Measurements from ENCODE around the gene DCUN1D3. TPM values are rescaled to one million over a fixed set of nuclear protein-coding genes. Genes with fewer than 3 reads are reported as not detected.

The DCUN1D3 gene
- total RNA-seq, 1 experiment from 2014 or later, result 16.4 TPM

DNA sequence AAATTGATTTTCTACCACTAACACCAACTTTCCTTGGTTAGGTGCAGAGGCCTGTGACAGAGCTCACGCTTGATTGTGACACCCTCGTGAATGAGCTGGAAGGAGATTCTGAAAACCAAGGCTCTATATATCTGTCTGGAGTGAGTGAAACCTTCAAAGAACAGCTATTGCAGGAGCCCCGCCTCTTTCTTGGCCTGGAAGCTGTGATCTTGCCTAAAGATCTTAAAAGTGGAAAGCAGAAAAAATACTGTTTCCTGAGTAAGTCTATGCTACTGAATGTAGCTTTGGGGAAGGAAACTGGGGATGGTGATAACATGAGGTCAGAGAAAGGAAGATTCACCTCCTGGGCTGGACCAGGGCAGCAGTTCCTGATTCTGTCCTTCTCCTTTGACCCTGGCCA is 55.6 kb downstream of the DCUN1D3 start:
- H2AFZ ChIP-seq (ENCODE audit: low read depth, low read length, poor library complexity, severe bottlenecking), result no peak overlapping the region
- ATAC-seq, result no peak
- ChIA-PET POLR2A (no interaction called here), RAD21 (ENCODE audit: low non-redundant PET in 1 of 2, low total read pairs in 2 of 2, uncharacterized antibody in 2 of 2, unreplicated experiment in 2 of 2) (no interaction called here), CTCF (interaction anchor here (1.0 kb wide), 1 partner anchor 456 kb away, joined by 4 read pairs; no protein-coding TSS in a partner anchor)
- peaks cover 2 to 3% of the 10 kb centered on the region in 2 experiments; a peak in 2 of 4 replicates for H3K36me3 ChIP-seq (ENCODE audit: control insufficient read depth in 1 of 2, insufficient read depth in 2 of 2, low read length in 2 of 2)
- H3K9me2 ChIP-seq (ENCODE audit: insufficient read depth), result no peaks in the 10 kb centered on the region
- no peak for DNase-seq (ENCODE audit: low read depth, low spot score)
- no peak overlapping the region for H3K4me3 ChIP-seq (replicated peaks in 1 of 2; ENCODE audit: low read depth in 1 of 2, low read length in 2 of 2)
- no TSS peak for BruUV-seq (replicated peaks)
- H3K4me2 ChIP-seq (ENCODE audit: low read length), result no peak overlapping the region
- no peaks in the 10 kb centered on the region for H4K20me1 ChIP-seq (ENCODE audit: insufficient read depth)
- no peaks in the 10 kb centered on the region for H3K9me3 ChIP-seq (ENCODE audit: control insufficient read depth in 1 of 2, insufficient read depth in 1 of 2, low read depth in 1 of 2, low read length in 2 of 2)
- intact Hi-C loops (cut with micrococcal nuclease), result no loop called here
- no peak overlapping the region for H3K9ac ChIP-seq (ENCODE audit: low read length)
- no peak overlapping the region for H3K27ac ChIP-seq (ENCODE audit: low read depth, low read length)
- H3K27me3 ChIP-seq (ENCODE audit: insufficient read depth, low read length), result no peaks in the 10 kb centered on the region
- no peaks in the 10 kb centered on the region for H3K4me1 ChIP-seq (ENCODE audit: control insufficient read depth in 1 of 2, insufficient read depth in 2 of 2, low read length in 2 of 2)
- H3K79me2 ChIP-seq (ENCODE audit: insufficient read depth, low read length), result no peaks in the 10 kb centered on the region
- TF ChIP-seq CBX3 (IDR thresholded peaks at IDR 0.05; ENCODE audit: low read depth) (no peak), EZH2phosphoT487 (IDR thresholded peaks at IDR 0.05; ENCODE audit: borderline replicate concordance) (no peak), JUND (IDR thresholded peaks at IDR 0.05) (no peak), EZH2 (IDR thresholded peaks at IDR 0.05) (no peak), FOSL1 (IDR thresholded peaks at IDR 0.05; ENCODE audit: low read depth) (no peak), POLR2AphosphoS5 (IDR thresholded peaks at IDR 0.05; ENCODE audit: low read depth, low read length) (no peak), POLR2A (IDR thresholded peaks at IDR 0.05; ENCODE audit: borderline replicate concordance, extremely low read depth, insufficient read depth, insufficient read length) (no peak), MAX (IDR thresholded peaks at IDR 0.05) (no peak), SIN3A (IDR thresholded peaks at IDR 0.05; ENCODE audit: low read depth) (no peak), TCF7L2 (IDR thresholded peaks at IDR 0.05; ENCODE audit: borderline replicate concordance, extremely low read depth, insufficient read depth, insufficient read length) (no peak)
- TF ChIP-seq, protein P1, sequence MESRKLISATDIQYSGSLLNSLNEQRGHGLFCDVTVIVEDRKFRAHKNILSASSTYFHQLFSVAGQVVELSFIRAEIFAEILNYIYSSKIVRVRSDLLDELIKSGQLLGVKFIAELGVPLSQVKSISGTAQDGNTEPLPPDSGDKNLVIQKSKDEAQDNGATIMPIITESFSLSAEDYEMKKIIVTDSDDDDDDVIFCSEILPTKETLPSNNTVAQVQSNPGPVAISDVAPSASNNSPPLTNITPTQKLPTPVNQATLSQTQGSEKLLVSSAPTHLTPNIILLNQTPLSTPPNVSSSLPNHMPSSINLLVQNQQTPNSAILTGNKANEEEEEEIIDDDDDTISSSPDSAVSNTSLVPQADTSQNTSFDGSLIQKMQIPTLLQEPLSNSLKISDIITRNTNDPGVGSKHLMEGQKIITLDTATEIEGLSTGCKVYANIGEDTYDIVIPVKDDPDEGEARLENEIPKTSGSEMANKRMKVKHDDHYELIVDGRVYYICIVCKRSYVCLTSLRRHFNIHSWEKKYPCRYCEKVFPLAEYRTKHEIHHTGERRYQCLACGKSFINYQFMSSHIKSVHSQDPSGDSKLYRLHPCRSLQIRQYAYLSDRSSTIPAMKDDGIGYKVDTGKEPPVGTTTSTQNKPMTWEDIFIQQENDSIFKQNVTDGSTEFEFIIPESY (IDR thresholded peaks at IDR 0.05; ENCODE audit: extremely low read depth, insufficient replicate concordance, low read length), result no peak
- TF ChIP-seq, protein P2, sequence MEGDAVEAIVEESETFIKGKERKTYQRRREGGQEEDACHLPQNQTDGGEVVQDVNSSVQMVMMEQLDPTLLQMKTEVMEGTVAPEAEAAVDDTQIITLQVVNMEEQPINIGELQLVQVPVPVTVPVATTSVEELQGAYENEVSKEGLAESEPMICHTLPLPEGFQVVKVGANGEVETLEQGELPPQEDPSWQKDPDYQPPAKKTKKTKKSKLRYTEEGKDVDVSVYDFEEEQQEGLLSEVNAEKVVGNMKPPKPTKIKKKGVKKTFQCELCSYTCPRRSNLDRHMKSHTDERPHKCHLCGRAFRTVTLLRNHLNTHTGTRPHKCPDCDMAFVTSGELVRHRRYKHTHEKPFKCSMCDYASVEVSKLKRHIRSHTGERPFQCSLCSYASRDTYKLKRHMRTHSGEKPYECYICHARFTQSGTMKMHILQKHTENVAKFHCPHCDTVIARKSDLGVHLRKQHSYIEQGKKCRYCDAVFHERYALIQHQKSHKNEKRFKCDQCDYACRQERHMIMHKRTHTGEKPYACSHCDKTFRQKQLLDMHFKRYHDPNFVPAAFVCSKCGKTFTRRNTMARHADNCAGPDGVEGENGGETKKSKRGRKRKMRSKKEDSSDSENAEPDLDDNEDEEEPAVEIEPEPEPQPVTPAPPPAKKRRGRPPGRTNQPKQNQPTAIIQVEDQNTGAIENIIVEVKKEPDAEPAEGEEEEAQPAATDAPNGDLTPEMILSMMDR (IDR thresholded peaks at IDR 0.05 in 2 of 3, conservative IDR thresholded peaks at IDR 0.05 in 1 of 3; ENCODE audit: borderline replicate concordance in 1 of 3, insufficient read depth in 1 of 3, low read depth in 2 of 3, low read length in 2 of 3), result no peak
